ENCODE data around the gene SLC35F6.

The SLC35F6 gene

DNA sequence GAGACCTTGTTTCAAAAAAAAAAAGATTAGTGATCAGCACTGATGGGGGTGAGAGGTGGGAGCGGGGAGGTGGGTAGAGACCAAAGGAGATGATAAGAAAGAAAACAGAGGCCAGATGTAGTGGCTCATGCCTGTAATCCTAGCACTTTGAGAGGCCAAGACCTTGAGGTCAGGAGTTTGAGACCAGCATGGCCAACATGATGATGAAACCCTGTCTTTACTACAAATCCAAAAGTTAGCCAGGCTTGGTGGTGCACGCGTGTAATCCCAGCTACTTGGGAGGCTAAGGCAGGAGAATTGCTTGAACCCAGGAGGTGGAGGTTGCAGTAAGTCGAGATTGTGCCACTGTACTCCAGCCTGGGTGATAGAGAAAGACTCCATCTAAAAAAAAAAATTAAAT, 9.5 kb upstream of the SLC35F6 start:
- no peak for DNase-seq
- no peaks in the 10 kb centered on the region for H3K27me3 ChIP-seq (ENCODE audit: insufficient read depth, low read length, poor library complexity)
- WGBS (ENCODE audit: extremely low coverage, insufficient coverage, low lambda C conversion rate) = no CpG with 5 or more reads among the region's 4 CpGs
- H3K36me3 ChIP-seq (ENCODE audit: control insufficient read depth, insufficient read depth, low read length) = no peaks in the 10 kb centered on the region
- no peak overlapping the region for H2BK5ac ChIP-seq (ENCODE audit: low read length)
- no peak overlapping the region for H3K56ac ChIP-seq (ENCODE audit: low read length)
- no peak overlapping the region for H3K4ac ChIP-seq (ENCODE audit: low read depth, low read length)
- no peak overlapping the region for H3K23ac ChIP-seq (ENCODE audit: low read length)
- no peak overlapping the region for H4K5ac ChIP-seq (ENCODE audit: low read length)
- no peak overlapping the region for H2AK5ac ChIP-seq (ENCODE audit: low read length)
- H3K9ac ChIP-seq (ENCODE audit: low read length) = no peak overlapping the region
- no peak overlapping the region for H2BK15ac ChIP-seq (replicated peaks; ENCODE audit: low read depth)
- no peak overlapping the region for H3K4me2 ChIP-seq (ENCODE audit: low read length)
- H3K18ac ChIP-seq (ENCODE audit: low read length) = no peak overlapping the region
- peaks cover 31% of the 10 kb centered on the region for H3K4me1 ChIP-seq (ENCODE audit: control insufficient read depth, low read depth, low read length)
- no peaks in the 10 kb centered on the region for H3K79me2 ChIP-seq (ENCODE audit: control insufficient read depth, insufficient read depth, low read length)
- H3K79me1 ChIP-seq (ENCODE audit: low read length) = no peaks in the 10 kb centered on the region
- no peak overlapping the region for H2BK120ac ChIP-seq (ENCODE audit: low read depth, low read length)
- H4K8ac ChIP-seq (ENCODE audit: low read depth, low read length) = no peak overlapping the region
- no peak overlapping the region for H3K4me3 ChIP-seq (ENCODE audit: low read length)
- no peak overlapping the region for H3K27ac ChIP-seq (ENCODE audit: low read depth, low read length)

DNA sequence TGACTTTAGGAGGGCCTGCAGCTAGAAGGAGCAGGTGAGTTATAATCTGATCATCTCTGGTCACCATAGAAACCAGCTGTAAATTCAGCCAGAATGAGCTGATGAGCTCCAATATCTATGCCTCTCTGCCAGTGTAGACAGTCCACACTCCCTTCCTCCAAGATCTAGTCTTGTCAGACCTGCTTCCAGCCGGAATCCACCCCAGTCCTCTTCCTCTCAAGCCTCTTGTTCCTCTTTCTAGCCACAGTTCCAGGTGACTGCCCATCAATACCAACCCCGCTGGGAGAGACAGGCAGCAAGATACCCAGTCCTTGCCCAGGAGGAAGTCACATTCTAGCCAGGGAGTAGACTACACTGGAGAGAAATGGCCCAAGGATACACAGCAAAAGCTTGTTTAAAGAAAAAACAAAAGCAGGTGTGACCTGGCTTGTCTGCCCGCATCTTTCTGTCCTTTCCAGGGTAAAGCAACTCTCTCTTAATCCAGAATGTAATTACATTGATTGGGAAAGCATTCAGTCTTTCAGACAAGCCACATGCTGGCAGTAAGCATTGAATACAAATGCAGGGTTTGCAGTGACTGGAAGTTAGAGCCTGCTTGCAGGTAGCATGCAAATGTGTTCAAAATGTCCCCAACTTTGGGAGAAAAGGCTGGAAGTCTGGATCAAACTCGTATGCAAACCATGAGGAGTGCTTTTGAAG, 9.0 kb upstream of the SLC35F6 start:
- no CpG with 5 or more reads among the region's 4 CpGs for WGBS (ENCODE audit: extremely low coverage, insufficient coverage, low lambda C conversion rate)
- no peak overlapping the region for H2AK5ac ChIP-seq (ENCODE audit: low read length)
- H4K5ac ChIP-seq (ENCODE audit: low read length) = no peak overlapping the region
- peak overlapping the region; percentile 39 for H3K56ac ChIP-seq (ENCODE audit: low read length)
- H2BK15ac ChIP-seq (replicated peaks; ENCODE audit: low read depth) = no peak overlapping the region
- no peak overlapping the region for H3K4me2 ChIP-seq (ENCODE audit: low read length)
- no peak overlapping the region for H3K23ac ChIP-seq (ENCODE audit: low read length)
- no peak overlapping the region for H2BK5ac ChIP-seq (ENCODE audit: low read length)
- no peak overlapping the region for H3K9ac ChIP-seq (ENCODE audit: low read length)
- no peak overlapping the region for H4K8ac ChIP-seq (ENCODE audit: low read depth, low read length)
- no peak overlapping the region for H3K18ac ChIP-seq (ENCODE audit: low read length)
- H3K4ac ChIP-seq (ENCODE audit: low read depth, low read length) = no peak overlapping the region
- no peaks in the 10 kb centered on the region for H3K79me2 ChIP-seq (ENCODE audit: control insufficient read depth, insufficient read depth, low read length)
- no peaks in the 10 kb centered on the region for H3K36me3 ChIP-seq (ENCODE audit: control insufficient read depth, insufficient read depth, low read length)
- no peaks in the 10 kb centered on the region for H3K79me1 ChIP-seq (ENCODE audit: low read length)
- H3K27ac ChIP-seq (ENCODE audit: low read depth, low read length) = no peak overlapping the region
- H3K4me3 ChIP-seq (ENCODE audit: low read length) = no peak overlapping the region
- DNase-seq = peak; percentile 57
- H3K4me1 ChIP-seq (ENCODE audit: control insufficient read depth, low read depth, low read length) = peaks cover 31% of the 10 kb centered on the region
- no peaks in the 10 kb centered on the region for H3K27me3 ChIP-seq (ENCODE audit: insufficient read depth, low read length, poor library complexity)
- H2BK120ac ChIP-seq (ENCODE audit: low read depth, low read length) = no peak overlapping the region

DNA sequence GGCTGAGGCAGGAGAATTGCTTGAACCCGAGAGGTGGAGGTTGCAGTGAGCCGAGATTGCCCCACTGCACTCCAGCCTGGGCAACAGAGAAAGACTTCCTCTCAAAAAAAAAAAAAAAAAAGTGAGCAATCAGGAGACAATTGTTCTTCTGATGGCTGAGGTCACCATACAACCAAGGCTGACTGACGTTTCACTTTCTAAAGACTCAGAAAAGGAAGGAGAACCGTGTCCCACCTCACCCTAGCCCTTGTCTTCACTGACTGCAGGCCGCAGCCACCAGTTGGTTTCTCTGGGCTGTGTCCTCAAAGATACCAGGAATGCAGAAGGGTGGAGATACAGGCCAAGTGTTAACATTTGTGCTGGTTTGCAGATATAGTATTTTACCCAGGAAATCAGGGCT, 7.7 kb upstream of the SLC35F6 start:
- Histone ChIP-seq H3K4me1 (ENCODE audit: control insufficient read depth, low read depth, low read length) (peaks cover 26% of the 10 kb centered on the region), H4K8ac (ENCODE audit: low read depth, low read length) (no peak overlapping the region), H3K79me2 (ENCODE audit: control insufficient read depth, insufficient read depth, low read length) (no peaks in the 10 kb centered on the region), H3K23ac (ENCODE audit: low read length) (no peak overlapping the region), H3K27ac (ENCODE audit: low read depth, low read length) (no peak overlapping the region), H4K5ac (ENCODE audit: low read length) (no peak overlapping the region), H3K36me3 (ENCODE audit: control insufficient read depth, insufficient read depth, low read length) (no peaks in the 10 kb centered on the region), H3K79me1 (ENCODE audit: low read length) (no peaks in the 10 kb centered on the region), H3K9ac (ENCODE audit: low read length) (no peak overlapping the region), H2BK5ac (ENCODE audit: low read length) (no peak overlapping the region), H2BK15ac (replicated peaks; ENCODE audit: low read depth) (no peak overlapping the region), H2BK120ac (ENCODE audit: low read depth, low read length) (no peak overlapping the region), H3K4me2 (ENCODE audit: low read length) (no peak overlapping the region), H2AK5ac (ENCODE audit: low read length) (no peak overlapping the region), H3K4ac (ENCODE audit: low read depth, low read length) (no peak overlapping the region), H3K56ac (ENCODE audit: low read length) (peak overlapping the region; percentile 57), H3K18ac (ENCODE audit: low read length) (no peak overlapping the region), H3K27me3 (ENCODE audit: insufficient read depth, low read length, poor library complexity) (no peaks in the 10 kb centered on the region), H3K4me3 (ENCODE audit: low read length) (no peak overlapping the region)
- peak; percentile 67 for DNase-seq
- WGBS (ENCODE audit: extremely low coverage, insufficient coverage, low lambda C conversion rate) = no CpG with 5 or more reads among the region's 5 CpGs

- Histone ChIP-seq H3K23ac (ENCODE audit: low read length) (no peak overlapping the region), H4K5ac (ENCODE audit: low read length) (no peak overlapping the region), H3K18ac (ENCODE audit: low read length) (peak overlapping the region; percentile 75), H2AK5ac (ENCODE audit: low read length) (peak overlapping the region; percentile 34), H3K27ac (ENCODE audit: low read depth, low read length) (peak overlapping the region; percentile 84), H3K4me1 (ENCODE audit: control insufficient read depth, low read depth, low read length) (peaks cover 16% of the 10 kb centered on the region), H2BK15ac (replicated peaks; ENCODE audit: low read depth) (no peak overlapping the region), H3K27me3 (ENCODE audit: insufficient read depth, low read length, poor library complexity) (no peaks in the 10 kb centered on the region), H3K4ac (ENCODE audit: low read depth, low read length) (peak overlapping the region; percentile 82), H2BK5ac (ENCODE audit: low read length) (peak overlapping the region; percentile 81), H3K36me3 (ENCODE audit: control insufficient read depth, insufficient read depth, low read length) (no peaks in the 10 kb centered on the region), H3K9ac (ENCODE audit: low read length) (peak overlapping the region; percentile 27), H3K56ac (ENCODE audit: low read length) (peak overlapping the region; percentile 78), H3K4me3 (ENCODE audit: low read length) (no peak overlapping the region), H2BK120ac (ENCODE audit: low read depth, low read length) (peak overlapping the region; percentile 75), H3K79me1 (ENCODE audit: low read length) (no peaks in the 10 kb centered on the region), H3K79me2 (ENCODE audit: control insufficient read depth, insufficient read depth, low read length) (no peaks in the 10 kb centered on the region), H3K4me2 (ENCODE audit: low read length) (no peak overlapping the region), H4K8ac (ENCODE audit: low read depth, low read length) (no peak overlapping the region)
- WGBS (ENCODE audit: extremely low coverage, insufficient coverage, low lambda C conversion rate) = no CpG with 5 or more reads among the region's 6 CpGs
- peak; percentile 99 for DNase-seq
Observed at GRCh38 chr2:26757873-26758789, 6.0 kb upstream of the SLC35F6 start.

- H2BK120ac ChIP-seq (ENCODE audit: low read depth, low read length) = peak overlapping the region; percentile 75
- H3K4ac ChIP-seq (ENCODE audit: low read depth, low read length) = peak overlapping the region; percentile 82
- H4K5ac ChIP-seq (ENCODE audit: low read length) = no peak overlapping the region
- no peak overlapping the region for H3K4me2 ChIP-seq (ENCODE audit: low read length)
- peak overlapping the region; percentile 34 for H2AK5ac ChIP-seq (ENCODE audit: low read length)
- no peaks in the 10 kb centered on the region for H3K27me3 ChIP-seq (ENCODE audit: insufficient read depth, low read length, poor library complexity)
- H2BK15ac ChIP-seq (replicated peaks; ENCODE audit: low read depth) = no peak overlapping the region
- peak overlapping the region; percentile 75 for H3K18ac ChIP-seq (ENCODE audit: low read length)
- no peak overlapping the region for H3K9ac ChIP-seq (ENCODE audit: low read length)
- no peaks in the 10 kb centered on the region for H3K36me3 ChIP-seq (ENCODE audit: control insufficient read depth, insufficient read depth, low read length)
- peak overlapping the region; percentile 83 for H4K8ac ChIP-seq (ENCODE audit: low read depth, low read length)
- peaks cover 14% of the 10 kb centered on the region for H3K4me1 ChIP-seq (ENCODE audit: control insufficient read depth, low read depth, low read length)
- no peak overlapping the region for H3K23ac ChIP-seq (ENCODE audit: low read length)
- peak overlapping the region; percentile 84 for H3K27ac ChIP-seq (ENCODE audit: low read depth, low read length)
- no peaks in the 10 kb centered on the region for H3K79me2 ChIP-seq (ENCODE audit: control insufficient read depth, insufficient read depth, low read length)
- no CpG with 5 or more reads among the region's 7 CpGs for WGBS (ENCODE audit: extremely low coverage, insufficient coverage, low lambda C conversion rate)
- H2BK5ac ChIP-seq (ENCODE audit: low read length) = peak overlapping the region; percentile 81
- DNase-seq = no peak
- no peak overlapping the region for H3K4me3 ChIP-seq (ENCODE audit: low read length)
- peak overlapping the region; percentile 78 for H3K56ac ChIP-seq (ENCODE audit: low read length)
- H3K79me1 ChIP-seq (ENCODE audit: low read length) = no peaks in the 10 kb centered on the region
Observed at GRCh38 chr2:26758790-26759321, 5.2 kb upstream of the SLC35F6 start.

All from mesendoderm (in vitro differentiated cells).